HG03575 (cell line): ENCODE data around the gene GPS2.
"Not testable (repeated sequence)": the region's sequence is repeated elsewhere in the genome, so short reads cannot be mapped to it uniquely, and the experiment has no call there.

Source experiments
- ATAC-seq: cut with Tn5 transposase; IDR thresholded peaks from one replicate; pipeline ENCODE4 v1.9.1; 2021; ENCODE audit not compliant: unreplicated experiment, insufficient number of reproducible peaks, low FRiP score; ENCODE audit errors: extremely low read depth

GPS2 gene

GRCh38 chr17:7341842-7342241, 26.7 kb upstream of the GPS2 start:
- no peak for ATAC-seq

GRCh38 chr17:7340179-7340578, 25.0 kb upstream of the GPS2 start:
- ATAC-seq = no peak

DNA sequence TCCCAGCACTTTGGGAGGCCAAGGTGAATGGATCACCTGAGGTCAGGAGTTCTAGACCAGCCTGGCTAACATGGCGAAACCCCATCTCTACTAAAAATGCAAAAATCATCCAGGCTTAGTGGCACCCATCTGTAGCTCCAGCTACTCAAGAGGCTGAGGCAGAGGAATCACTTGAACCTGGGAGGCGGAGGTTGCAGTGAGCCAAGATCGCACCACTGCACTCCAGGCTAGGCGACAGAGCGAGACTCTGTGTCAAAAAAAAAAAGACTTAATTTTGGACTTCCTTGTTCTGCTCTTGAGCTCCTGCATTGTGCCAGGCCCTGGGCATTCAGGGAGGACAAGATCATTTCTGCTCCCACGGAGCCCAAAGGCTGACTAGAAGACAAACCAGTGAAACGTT, 22.4 kb upstream of the GPS2 start:
- ATAC-seq = not testable (repeated sequence)

DNA sequence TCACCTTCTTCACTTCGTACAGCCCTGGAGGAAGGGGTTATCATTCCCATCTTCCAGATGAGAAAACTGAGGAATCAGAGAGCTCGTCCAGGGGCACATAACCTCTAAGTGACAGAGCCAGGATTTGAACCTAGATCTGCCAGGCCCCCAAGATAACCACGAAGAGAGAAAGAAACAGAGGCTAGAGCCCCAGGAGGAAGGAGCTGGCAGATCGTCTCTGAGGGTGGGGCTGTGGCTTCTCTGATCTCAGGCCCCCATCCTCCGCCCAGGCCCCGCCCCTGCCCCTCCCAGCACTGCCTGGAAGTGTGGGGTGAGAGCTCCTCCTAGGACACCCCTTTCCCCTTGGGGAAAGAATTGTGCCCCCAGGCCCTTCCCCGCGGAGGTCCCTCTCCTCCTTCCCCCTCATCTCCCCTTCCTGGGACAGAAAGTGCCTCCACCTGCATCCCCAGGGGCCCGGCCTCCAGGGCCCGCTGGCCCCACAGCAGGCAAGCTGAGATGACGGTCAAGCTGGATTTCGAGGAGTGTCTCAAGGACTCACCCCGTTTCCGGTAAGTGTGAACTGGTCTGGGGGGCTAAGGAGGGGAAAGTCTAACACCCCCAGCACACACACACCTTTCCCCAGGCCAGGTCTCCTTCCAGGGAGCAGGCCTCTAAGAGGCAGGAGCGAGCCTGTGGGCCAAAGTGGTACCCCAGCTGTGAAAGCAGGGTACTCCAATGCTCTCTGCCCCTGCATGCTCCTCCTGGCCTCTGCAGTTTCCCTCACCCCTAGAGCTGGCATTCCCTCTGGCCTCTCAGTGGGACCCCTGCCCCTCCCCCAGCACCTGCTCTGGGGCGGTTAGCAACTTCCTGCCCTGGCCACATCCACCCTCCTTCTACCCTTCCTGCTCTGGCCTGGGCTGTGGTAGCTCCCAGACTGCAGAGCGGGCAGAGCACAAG, 21.3 kb upstream of the GPS2 start, which contains the start of gene ACAP1:
ACAP1 (plus strand) TSS at position 290 of the 936 bp plus-strand sequence; CDS start at position 496, 206 bp downstream.
- no peak for ATAC-seq

DNA sequence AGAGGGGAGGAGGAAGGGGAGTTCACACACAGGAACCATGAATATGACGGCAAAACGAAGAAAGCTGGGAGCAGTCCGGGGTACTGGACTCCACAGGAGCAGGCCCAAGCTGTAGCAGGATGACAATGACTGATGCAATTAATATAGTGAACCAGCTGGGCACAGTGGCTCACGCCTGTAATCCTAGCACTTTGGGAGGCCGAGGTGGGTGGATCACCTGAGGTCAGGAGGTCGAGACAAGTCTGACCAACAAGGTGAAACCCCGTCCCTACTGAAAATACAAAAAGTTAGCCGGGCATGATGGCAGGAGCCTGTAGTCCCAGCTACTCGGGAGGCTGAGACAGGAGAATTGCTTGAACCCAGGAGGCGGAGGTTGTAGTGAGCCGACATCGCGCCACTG, 20.6 kb upstream of the GPS2 start:
- ATAC-seq = not testable (repeated sequence)

GRCh38 chr17:7334938-7335538, 19.9 kb upstream of the GPS2 start:
- no peak for ATAC-seq

DNA sequence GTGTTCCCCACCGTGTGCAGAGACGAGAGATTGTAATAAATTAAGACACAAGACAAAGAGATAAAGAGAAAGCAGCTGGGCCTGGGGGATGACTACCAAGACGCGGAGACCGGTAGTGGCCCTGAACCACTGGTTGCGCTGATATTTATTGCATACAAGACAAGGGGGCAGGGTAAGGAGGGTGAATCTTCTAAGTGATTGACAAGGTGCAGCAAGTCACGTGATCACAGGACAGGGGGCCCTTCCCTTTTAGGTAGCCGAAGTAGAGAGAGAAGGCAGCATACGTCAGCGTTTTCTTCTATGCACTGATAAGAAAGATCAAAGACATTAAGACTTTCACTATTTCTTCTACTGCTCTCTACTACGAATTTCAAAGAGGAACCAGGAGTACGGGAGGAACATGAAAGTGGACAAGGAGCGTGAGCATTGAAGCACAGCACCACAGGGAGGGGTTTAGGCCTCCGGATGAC, 17.5 kb upstream of the GPS2 start:
- ATAC-seq = not testable (repeated sequence)

DNA sequence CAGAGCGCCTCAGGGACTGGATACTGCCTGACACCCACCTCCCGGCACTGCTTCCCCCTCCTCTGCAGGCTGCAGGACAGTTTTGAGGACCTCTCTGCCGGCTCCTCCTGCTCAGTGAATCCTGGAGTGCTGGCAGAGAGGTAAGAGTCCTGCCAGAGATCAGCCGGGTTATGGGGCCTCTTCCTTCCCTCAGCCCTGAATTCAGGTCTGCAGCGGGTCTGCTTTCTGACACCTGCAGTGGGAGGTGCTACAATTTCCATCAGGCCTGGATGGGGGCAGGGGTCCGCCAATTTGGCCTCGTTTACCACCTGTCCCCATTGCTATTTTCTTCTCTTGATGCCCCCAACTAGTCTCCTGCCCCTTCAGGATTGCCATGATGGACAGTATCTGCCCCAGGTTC, 17.0 kb upstream of the GPS2 start:
- ATAC-seq = no peak

DNA sequence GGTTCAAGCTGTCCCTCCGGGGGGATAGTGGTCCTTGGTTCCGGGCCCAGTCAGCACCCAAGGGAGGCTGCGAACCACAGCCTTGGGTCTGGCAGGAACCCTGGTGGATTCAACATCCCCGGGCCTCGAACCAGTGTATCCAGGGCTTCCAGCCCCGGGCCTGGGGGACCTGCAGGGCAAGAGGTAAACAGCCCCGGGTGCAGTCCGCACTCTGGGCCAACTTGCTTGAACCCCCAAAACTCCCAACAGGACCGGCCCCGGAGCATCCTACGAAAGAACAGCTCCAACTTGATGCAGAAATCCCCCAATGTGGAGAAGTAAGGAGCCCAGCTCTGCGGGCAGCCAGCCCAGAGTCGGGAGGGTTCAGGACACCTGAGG, 15.5 kb upstream of the GPS2 start:
- no peak for ATAC-seq

- no peak for ATAC-seq
Observed at GRCh38 chr17:7329997-7330637, 15.0 kb upstream of the GPS2 start.

- no peak for ATAC-seq
Observed at GRCh38 chr17:7329374-7329996, 14.3 kb upstream of the GPS2 start.

- no peak for ATAC-seq
Observed at GRCh38 chr17:7328840-7329373, 13.7 kb upstream of the GPS2 start, which contains the start of gene NEURL4. Gene NEURL4 (minus strand): TSS chr17:7329335. CDS start chr17:7329312, 23 bp downstream.

GRCh38 chr17:7328009-7328408, 12.8 kb upstream of the GPS2 start:
- no peak for ATAC-seq

DNA sequence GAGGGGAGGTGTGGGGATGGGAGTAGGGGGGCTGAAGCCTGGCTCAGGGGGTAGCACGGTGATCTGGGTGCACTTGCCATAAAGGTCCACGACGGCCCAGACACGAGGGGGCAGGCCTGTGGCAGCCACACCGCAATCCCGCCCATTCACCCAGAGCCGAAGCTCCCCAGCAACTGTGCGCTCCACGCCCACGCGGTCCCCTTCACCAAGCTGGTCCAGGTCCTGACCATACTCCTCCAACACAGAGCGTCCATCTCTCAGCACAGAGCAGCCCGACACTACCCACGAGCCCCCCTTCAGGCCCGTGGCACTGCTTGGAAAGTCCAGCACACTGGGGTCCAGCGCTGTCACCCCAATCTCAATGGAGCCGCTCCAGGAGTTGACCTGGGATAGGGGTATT, 12.3 kb upstream of the GPS2 start:
- no peak for ATAC-seq

DNA sequence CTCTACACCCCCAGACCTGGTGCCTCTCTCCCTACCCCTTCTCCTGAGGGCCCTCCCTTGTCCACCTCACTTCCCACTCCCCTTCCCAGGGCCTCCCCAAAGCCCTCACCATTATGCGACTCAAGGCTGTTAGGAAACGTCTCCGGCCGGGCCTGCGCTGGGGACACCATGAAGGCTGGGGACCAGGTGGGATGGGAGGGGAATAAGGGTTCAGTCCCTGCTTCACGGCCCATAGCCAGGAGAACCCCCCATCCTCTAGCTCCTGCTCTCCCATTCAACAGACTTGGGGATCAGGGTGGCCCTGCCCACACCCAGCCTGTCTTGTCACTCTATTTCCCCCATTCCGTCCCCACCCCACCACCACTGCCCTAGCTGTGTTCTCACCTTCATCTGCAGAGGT, 11.9 kb upstream of the GPS2 start:
- ATAC-seq = no peak

- ATAC-seq = no peak
Observed at GRCh38 chr17:7326186-7326585, 11.0 kb upstream of the GPS2 start.

- ATAC-seq = no peak
Observed at GRCh38 chr17:7325031-7325528, 9.9 kb upstream of the GPS2 start.

DNA sequence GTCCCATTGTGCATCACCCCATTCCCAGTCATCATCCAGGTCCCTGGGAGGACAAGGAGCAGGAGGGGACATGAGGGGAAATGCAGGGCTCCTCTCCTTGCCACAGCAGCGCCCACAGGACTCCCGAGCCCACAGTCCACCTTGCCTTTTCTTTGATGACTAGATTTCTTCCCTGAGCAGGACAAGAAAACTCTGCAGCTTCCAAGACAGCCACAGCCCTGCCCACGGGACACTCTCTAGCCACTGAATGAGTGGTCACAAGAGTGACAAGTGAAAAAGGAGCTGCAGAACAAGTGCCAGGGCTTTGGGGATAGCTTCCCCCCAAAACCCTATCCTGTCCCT, 9.2 kb upstream of the GPS2 start:
- ATAC-seq = no peak
